ENCODE data around the gene SPAG6.
A peak's percentile ranks its signal among the peaks of the same experiment; 100 is the strongest.

DNA sequence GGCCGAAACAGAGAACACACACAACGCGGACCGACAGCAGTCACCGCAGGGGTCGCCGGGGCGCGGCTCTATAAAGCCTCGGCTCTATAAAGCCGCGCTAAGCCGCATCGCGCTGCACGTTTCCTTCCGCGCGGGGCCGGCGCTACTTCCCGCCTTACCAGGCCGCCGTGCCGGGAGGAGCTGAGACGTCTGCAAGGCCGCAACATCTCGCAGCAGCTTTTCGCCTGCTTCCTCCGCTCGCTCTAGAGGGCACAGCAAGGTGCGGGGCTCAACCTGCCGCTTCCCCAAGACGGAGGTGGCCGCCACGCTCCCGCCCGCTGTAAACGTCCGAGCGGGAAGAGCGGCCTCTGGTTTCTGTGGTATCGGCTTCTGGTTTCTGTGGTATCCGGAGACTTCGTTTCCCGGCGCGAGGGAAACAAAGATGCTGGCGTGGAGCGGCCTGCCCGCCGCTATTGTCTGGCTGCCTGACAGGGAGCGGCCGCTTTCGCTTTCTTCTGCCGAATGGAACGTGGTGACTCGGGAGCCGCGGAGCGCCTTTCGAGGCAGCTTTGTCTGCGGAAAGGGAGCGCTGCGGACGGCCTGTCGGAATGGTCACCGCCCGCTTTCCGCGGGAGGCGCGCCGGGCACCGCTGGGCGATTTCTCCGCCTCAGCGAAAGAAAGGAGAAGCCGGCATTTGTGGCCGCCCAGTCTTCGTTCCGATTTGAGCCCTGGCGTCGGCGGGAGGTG, 91.8 kb downstream of the SPAG6 start:
- TF ChIP-seq GATA1 (IDR thresholded peaks at IDR 0.05; ENCODE audit: low read depth, low read length) = no peak
- TF ChIP-seq POLR2A (IDR thresholded peaks at IDR 0.05; ENCODE audit: low read length) = peak; percentile 97

Measured in erythroblast (primary cell).